Loucy (cell line): ENCODE measurements around the gene ACAA2.

ENCODE experiments used
- H2AFZ ChIP-seq: fragments of 200-600 bp; sonication (generic); 2 replicates; pipeline ENCODE4 v1.6.0; 2016; ENCODE audit warnings: antibody characterized with exemption, mild to moderate bottlenecking, low read length, moderate library complexity
- H3F3A ChIP-seq: fragments of 200-600 bp; 2 replicates; pipeline ENCODE4 v1.6.0; 2016; ENCODE audit warnings: antibody characterized with exemption, low read depth, mild to moderate bottlenecking
- H3K27me3 ChIP-seq: fragments of 200-600 bp; sonication (generic); 2 replicates; pipeline ENCODE4 v1.6.1; 2014; ENCODE audit warnings: low read length, mild to moderate bottlenecking; ENCODE audit not compliant: insufficient read depth, poor library complexity, severe bottlenecking
- H3K36me3 ChIP-seq: fragments of 200-600 bp; sonication (generic); 2 replicates; pipeline ENCODE4 v1.6.1; 2016; ENCODE audit warnings: low read length; ENCODE audit not compliant: insufficient read depth
- H3K4me1 ChIP-seq: fragments of 200-600 bp; sonication (generic); 2 replicates; pipeline ENCODE4 v1.5.1; 2014; ENCODE audit warnings: low read length, mild to moderate bottlenecking; ENCODE audit not compliant: insufficient read depth, poor library complexity, severe bottlenecking
- H3K4me2 ChIP-seq: fragments of 200-600 bp; sonication (generic); 2 replicates; pipeline ENCODE4 v1.6.0; 2014; ENCODE audit warnings: antibody characterized with exemption, low read length, low read depth, mild to moderate bottlenecking; ENCODE audit not compliant: poor library complexity, severe bottlenecking
- H3K4me3 ChIP-seq: fragments of 200-600 bp; sonication (generic); 2 replicates; pipeline ENCODE4 v1.5.1; 2014; ENCODE audit warnings: low read length, mild to moderate bottlenecking, mixed read lengths; ENCODE audit not compliant: poor library complexity, severe bottlenecking
- H3K79me2 ChIP-seq: fragments of 200-600 bp; sonication (generic); 2 replicates; pipeline ENCODE4 v1.6.1; 2014; ENCODE audit warnings: low read length; ENCODE audit not compliant: insufficient read depth
- H3K9ac ChIP-seq: fragments of 200-600 bp; sonication (generic); 2 replicates; pipeline ENCODE4 v1.6.0; 2014; ENCODE audit warnings: mild to moderate bottlenecking, low read depth, low read length, moderate library complexity; ENCODE audit not compliant: poor library complexity, severe bottlenecking
- H3K9me2 ChIP-seq: fragments of 200-600 bp; sonication (generic); replicated peaks from 2 replicates; pipeline ENCODE4 v1.6.1; 2016; ENCODE audit warnings: low read depth, low read length, mixed read lengths
- H3K9me3 ChIP-seq: fragments of 200-600 bp; sonication (generic); 2 replicates; pipeline ENCODE4 v1.6.1; 2014; ENCODE audit warnings: mild to moderate bottlenecking, antibody characterized with exemption, low read length, low read depth; ENCODE audit not compliant: insufficient read depth
- H4K20me1 ChIP-seq: fragments of 200-600 bp; sonication (generic); 2 replicates; pipeline ENCODE4 v1.6.0; 2014; ENCODE audit warnings: antibody characterized with exemption, low read length, mild to moderate bottlenecking; ENCODE audit not compliant: insufficient read depth, poor library complexity, severe bottlenecking
- EZH2phosphoT487 ChIP-seq: fragments of 200-600 bp; IDR thresholded peaks from 2 replicates; pipeline ENCODE4 v1.6.1; 2018; ENCODE audit warnings: antibody characterized with exemption, mild to moderate bottlenecking, moderate library complexity, borderline replicate concordance
- TF ChIP-seq, protein P1 (sequence below): fragments of 200-600 bp; sonication (generic); conservative IDR thresholded peaks from 2 replicates; pipeline ENCODE4 v1.5.1; 2014; ENCODE audit warnings: mild to moderate bottlenecking, antibody characterized with exemption, low read length

Gene ACAA2

GRCh38 chr18:49757513-49758262 is 55.6 kb downstream of the ACAA2 start:
- H3K79me2 ChIP-seq = no peaks in the 10 kb centered on the region
- no peaks in the 10 kb centered on the region for H3K4me1 ChIP-seq
- H3K9me2 ChIP-seq = no peaks in the 10 kb centered on the region
- no peaks in the 10 kb centered on the region for H3K9me3 ChIP-seq
- no peaks in the 10 kb centered on the region for H3K36me3 ChIP-seq
- no peaks in the 10 kb centered on the region for H4K20me1 ChIP-seq
- H3K4me3 ChIP-seq = no peak overlapping the region
- H2AFZ ChIP-seq = no peak overlapping the region
- no peak for TF ChIP-seq EZH2phosphoT487
- TF ChIP-seq, protein P1, sequence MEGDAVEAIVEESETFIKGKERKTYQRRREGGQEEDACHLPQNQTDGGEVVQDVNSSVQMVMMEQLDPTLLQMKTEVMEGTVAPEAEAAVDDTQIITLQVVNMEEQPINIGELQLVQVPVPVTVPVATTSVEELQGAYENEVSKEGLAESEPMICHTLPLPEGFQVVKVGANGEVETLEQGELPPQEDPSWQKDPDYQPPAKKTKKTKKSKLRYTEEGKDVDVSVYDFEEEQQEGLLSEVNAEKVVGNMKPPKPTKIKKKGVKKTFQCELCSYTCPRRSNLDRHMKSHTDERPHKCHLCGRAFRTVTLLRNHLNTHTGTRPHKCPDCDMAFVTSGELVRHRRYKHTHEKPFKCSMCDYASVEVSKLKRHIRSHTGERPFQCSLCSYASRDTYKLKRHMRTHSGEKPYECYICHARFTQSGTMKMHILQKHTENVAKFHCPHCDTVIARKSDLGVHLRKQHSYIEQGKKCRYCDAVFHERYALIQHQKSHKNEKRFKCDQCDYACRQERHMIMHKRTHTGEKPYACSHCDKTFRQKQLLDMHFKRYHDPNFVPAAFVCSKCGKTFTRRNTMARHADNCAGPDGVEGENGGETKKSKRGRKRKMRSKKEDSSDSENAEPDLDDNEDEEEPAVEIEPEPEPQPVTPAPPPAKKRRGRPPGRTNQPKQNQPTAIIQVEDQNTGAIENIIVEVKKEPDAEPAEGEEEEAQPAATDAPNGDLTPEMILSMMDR = no peak
- no peaks in the 10 kb centered on the region for H3F3A ChIP-seq
- H3K4me2 ChIP-seq = no peak overlapping the region
- no peak overlapping the region for H3K9ac ChIP-seq
- no peaks in the 10 kb centered on the region for H3K27me3 ChIP-seq

DNA sequence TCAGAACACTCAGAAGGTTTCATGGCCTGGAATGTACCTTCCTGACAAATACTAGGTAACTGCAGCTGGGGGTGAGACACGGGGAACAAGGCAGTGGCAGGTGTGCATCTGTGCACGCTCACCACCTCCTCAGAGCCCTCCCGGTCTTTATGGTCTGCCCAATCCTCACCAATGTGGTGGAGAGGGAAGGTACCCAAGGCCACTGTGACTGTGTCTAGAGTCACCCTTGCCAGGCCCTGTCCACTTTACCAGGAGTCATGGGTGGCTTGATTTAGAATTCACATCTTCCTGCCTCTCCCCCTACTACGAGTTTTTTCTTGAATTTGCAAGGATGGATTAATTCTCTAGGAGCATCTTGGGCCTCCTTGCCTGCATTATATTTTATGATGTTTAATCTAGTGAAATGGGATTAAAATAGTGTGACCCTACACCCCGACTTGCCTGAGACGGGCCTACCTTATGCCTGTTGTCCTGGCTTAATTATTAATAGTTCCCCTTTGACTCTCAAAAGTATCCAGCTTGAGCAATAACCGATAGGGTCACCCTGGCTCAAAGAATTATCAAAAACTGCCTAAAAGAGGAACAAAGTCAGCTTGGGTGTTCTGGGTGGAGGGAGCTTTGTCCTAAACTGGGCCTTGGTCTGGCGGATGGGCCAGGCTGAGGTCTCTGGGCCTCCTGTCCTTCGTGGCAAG is 56.5 kb downstream of the ACAA2 start:
- no peaks in the 10 kb centered on the region for H3K27me3 ChIP-seq
- no peaks in the 10 kb centered on the region for H3K4me1 ChIP-seq
- no peaks in the 10 kb centered on the region for H3K36me3 ChIP-seq
- no peaks in the 10 kb centered on the region for H3K9me3 ChIP-seq
- no peaks in the 10 kb centered on the region for H3F3A ChIP-seq
- no peaks in the 10 kb centered on the region for H3K9me2 ChIP-seq
- H2AFZ ChIP-seq = no peak overlapping the region
- H4K20me1 ChIP-seq = no peaks in the 10 kb centered on the region
- no peaks in the 10 kb centered on the region for H3K79me2 ChIP-seq
- TF ChIP-seq EZH2phosphoT487 = no peak
- TF ChIP-seq, protein P1 = no peak
- H3K4me2 ChIP-seq = no peak overlapping the region
- no peak overlapping the region for H3K4me3 ChIP-seq
- H3K9ac ChIP-seq = no peak overlapping the region

DNA sequence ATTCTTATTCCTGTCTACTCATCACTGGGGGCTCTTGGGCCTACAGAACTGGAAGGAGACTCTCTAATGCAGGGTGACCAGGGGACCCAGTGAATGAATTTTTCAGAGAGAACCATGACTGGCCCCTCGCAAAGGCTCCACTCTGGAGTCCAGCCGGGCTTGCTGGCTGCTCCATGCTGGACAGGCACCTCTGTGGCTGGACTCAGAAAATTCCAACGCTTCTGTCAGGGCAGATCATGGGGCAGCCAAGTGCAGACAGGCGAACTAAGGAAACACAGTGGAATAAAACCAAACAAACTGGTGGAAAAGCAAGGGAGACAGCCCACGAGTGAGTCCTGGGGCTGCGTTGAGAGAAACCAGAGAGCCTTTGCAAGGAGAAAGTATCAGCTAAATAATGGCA is 57.2 kb downstream of the ACAA2 start:
- TF ChIP-seq, protein P1 = no peak
- no peak for TF ChIP-seq EZH2phosphoT487
- no peaks in the 10 kb centered on the region for H3K9me2 ChIP-seq
- no peak overlapping the region for H3K9ac ChIP-seq
- H3K4me2 ChIP-seq = no peak overlapping the region
- no peak overlapping the region for H3K4me3 ChIP-seq
- H4K20me1 ChIP-seq = no peaks in the 10 kb centered on the region
- no peaks in the 10 kb centered on the region for H3F3A ChIP-seq
- H3K9me3 ChIP-seq = no peaks in the 10 kb centered on the region
- H2AFZ ChIP-seq = no peak overlapping the region
- H3K79me2 ChIP-seq = no peaks in the 10 kb centered on the region
- H3K27me3 ChIP-seq = no peaks in the 10 kb centered on the region
- H3K36me3 ChIP-seq = no peaks in the 10 kb centered on the region
- H3K4me1 ChIP-seq = no peaks in the 10 kb centered on the region
